Stimulated activated CD4-positive, alpha-beta T cell treated with anti-CD3 and anti-CD28 coated beads, Interleukin-2, amount 100 ng/mL, for 4 hours (primary cell): ENCODE measurements around the gene ENAH.

Experiments
- DNase-seq: peaks from one replicate; pipeline ENCODE4 v3.0.0-alpha.2; 2020; ENCODE audit warnings: low read depth

Gene ENAH

DNA sequence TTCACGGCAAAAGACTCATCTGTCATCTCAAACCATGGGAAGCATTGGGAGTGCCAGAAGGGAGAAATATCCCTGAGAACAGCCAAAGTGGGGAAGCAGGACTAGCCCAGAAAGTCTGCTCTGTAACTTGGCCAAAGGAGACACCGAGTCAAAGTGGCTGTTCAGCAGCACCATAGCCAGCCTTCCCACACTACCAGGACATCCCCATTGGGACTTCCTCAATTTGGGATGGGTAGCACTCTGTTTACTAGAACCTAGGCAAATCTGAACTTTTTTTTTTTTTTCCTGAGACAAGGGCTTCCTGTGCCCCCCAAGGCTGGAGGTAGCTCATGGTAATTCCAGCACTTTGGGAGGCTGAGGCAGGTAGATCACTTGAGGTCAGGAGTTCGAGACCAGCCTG, 93.0 kb downstream of the ENAH start:
- no peak for DNase-seq

GRCh38 chr1:225559326-225559725, 93.6 kb downstream of the ENAH start:
- DNase-seq = no peak

DNA sequence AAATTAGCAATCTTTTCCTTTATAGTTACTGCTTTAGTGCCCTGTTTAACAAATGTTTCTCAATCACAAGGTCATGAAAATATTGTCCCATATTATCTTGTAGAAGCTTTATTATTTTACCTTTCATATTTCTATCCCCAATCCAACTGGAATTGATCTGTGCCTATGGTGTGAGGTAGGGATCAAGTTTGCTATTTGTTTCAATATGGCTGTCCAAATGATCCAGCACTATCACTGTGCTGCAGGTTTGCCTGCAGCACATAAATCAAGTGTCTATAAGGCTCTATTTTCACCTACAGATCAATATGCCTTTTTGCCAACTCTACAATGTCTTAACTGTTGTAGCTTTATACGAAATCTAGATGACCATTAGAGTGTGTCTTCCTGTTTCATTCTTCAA, 96.2 kb downstream of the ENAH start:
- DNase-seq = no peak

- DNase-seq = no peak
Observed at GRCh38 chr1:225555821-225556220, 97.1 kb downstream of the ENAH start.

- no peak for DNase-seq
Observed at GRCh38 chr1:225554216-225554812, 98.6 kb downstream of the ENAH start.

- DNase-seq = no peak
Observed at GRCh38 chr1:225549821-225550220, 103.1 kb downstream of the ENAH start.

DNA sequence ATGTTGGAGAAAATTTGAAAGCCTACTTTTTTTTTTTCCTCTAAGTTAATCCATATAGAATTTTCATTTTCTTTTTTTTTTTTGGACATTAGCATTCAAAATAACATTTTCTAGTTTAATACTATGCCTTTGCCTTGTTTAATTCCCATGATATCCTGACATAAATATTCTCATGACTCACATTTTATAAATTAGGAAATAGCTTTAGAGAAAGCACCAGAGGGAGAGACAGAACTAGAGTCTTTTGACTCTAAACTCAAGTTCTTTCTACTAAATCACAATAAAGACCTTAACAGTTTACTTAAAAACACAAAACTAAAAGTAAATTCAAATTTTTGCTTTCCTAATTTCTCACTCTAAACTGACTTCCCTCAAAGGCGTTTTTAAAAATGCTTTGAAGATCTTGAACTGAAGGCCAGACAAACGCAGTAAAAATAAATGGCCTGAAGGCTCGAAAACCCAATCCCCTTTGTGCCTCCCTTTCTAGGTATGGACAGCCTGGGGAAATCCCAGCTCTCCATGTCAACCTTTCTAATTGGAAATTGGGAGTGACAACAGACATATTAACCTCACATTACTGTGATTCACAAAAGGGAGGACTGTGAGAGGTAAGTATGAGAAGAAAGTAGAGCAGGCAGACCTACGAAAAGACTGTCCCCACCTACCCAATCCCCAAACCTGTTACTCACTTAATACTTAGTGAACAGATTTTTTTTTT, 104.6 kb downstream of the ENAH start:
- no peak for DNase-seq

DNA sequence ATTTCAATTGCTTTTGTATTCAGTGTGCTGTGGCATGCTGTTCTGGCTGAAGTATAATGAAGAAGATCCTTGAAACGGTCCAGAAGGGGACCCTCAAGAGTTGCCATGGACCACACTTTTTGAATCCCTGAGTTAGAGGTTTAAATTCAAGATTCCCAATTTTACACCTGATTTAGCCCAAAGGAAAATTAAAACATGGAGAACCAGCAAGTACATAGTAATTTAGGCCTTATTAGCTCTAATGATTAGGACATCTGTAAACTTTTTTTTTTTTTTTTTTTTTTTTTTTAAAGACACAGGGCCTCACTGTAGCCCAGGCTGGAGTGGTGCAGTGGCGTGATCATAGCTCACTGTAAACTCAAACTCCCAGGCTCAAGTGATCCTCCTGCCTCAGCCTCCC, 107.3 kb downstream of the ENAH start:
- DNase-seq = no peak

GRCh38 chr1:225544924-225545323, 108.0 kb downstream of the ENAH start:
- DNase-seq = no peak

GRCh38 chr1:225544263-225544662, 108.7 kb downstream of the ENAH start:
- DNase-seq = no peak

GRCh38 chr1:225543350-225543749, 109.6 kb downstream of the ENAH start:
- no peak for DNase-seq

- DNase-seq = no peak
Observed at GRCh38 chr1:225541383-225541782, 111.5 kb downstream of the ENAH start.

DNA sequence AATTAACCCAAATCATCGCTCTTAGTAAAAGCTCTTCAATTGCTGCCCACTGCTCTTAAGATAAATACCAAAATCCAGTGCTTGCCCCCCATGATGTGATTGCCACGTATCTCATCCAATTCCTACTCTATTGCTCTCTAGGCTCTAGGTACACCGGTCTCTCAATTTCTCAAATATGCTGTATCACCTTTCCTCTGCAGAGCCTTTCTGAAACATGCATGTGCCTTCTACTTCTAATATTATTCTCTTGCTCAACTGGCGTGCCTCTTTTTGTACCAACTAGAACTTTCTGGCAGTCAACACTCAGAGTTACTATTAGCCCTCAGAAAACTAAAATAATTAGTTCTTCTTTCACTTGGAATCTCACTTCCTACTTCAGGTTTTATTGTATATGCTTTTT, 113.3 kb downstream of the ENAH start:
- DNase-seq = no peak

DNA sequence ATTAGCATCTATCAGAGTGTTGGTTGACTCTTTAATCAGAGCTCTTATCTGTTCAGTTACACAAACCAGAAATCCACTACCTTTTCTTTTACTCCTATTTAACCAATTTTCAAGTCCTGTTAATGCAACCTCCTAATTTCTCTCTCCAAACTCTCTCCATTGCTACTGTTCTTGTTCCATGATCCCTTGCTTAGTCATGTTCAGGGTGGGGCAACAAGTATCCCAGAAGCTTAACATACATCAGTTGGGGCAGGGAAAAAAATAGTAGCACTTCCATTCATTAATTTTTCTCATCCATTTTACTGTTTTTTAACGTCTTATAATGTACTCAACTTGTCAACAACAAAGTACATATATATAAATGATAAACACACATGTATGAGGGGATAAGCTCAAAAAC, 113.9 kb downstream of the ENAH start:
- DNase-seq = no peak

DNA sequence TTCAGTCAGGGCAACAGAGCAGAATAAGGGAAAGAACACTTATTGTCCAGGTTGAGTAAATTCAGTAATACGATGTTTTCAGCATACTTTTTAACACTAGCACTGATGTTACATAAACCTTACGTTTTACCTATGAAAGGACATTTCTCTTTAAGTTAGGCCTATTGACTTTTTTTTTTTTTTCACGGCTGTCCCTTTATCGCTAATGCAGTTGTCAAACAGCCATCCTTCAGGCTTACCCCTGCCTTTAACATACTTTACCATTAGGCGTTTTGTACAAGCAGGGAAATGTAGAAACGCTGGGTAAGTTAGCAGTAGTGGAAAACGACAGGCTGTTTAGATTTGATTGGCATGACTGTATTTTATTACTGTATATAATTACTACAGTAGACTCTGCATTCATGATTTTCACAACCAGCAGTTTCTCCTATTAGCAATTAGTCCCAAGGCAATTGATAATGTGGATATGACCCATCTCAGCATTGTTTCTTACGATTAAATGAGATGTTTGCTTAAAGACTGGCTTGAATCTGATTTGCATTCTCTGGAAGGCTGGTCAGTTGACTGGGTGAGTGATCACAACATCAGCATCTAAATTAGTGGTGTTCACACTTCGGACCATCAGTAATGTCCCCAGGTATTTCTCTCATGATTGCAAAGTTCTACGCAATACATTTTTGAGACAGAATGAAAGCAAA, 115.2 kb downstream of the ENAH start:
- no peak for DNase-seq

GRCh38 chr1:225535280-225535679, 117.6 kb downstream of the ENAH start:
- DNase-seq = no peak

GRCh38 chr1:225534772-225535171, 118.2 kb downstream of the ENAH start:
- DNase-seq = no peak

GRCh38 chr1:225534135-225534534, 118.8 kb downstream of the ENAH start:
- no peak for DNase-seq

GRCh38 chr1:225533238-225533637, 119.7 kb downstream of the ENAH start:
- DNase-seq = no peak

DNA sequence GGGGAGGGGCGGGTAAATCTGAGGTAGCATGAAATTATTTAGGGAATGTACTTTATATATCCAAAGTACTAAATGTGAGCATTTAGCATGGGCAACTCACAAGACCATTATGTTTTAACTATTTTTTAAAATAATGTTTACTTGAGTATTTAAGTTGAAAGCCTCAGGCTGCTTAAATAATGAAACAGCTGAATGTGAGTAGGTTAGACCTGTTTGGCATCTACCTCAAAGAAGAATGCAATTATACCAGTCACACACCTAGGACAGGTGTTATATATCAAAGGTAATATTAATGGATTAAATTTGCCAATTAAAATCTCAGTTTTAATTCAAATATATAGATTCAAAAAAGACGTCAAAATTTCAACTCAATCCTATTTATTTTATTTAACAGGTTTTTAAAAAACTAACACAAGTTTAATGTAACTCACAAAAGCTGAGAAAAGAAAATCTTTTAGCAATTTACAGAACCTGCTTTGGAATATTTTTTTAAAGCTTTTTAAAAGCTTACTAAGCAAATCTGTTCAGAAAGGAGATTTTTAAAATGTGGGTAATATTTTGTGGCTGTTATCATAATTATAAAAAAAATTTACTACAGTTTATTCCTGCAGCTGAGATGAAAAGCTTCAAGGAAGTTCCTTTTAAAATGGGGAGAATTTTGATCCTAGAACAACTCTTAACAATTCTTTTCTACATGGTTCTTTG, 120.5 kb downstream of the ENAH start:
- DNase-seq = no peak

DNA sequence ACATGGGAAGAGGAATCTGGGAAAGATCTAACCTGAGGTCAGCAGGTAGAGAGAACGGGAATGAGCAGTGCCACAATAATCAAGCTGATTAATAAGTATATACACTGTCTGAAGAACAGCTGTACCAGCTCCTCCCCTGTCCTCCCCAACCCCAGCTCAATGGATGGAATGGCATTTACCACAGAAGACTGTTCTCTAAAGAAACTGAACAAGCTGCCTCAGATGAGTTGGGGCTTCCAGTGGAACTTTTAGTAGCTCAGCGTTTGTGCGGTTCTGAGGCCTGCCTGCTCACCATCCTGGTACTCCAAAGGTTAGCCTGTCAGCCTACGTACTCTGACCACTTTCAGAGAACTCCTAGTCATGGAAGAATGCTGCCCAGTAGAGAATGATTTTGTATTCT, 123.2 kb downstream of the ENAH start:
- no peak for DNase-seq

- DNase-seq = no peak
Observed at GRCh38 chr1:225527575-225527974, 125.3 kb downstream of the ENAH start.

- no peak for DNase-seq
Observed at GRCh38 chr1:225526878-225527277, 126.0 kb downstream of the ENAH start.
